Adipocyte (in vitro differentiated cells): ENCODE data around the gene ADAMTSL2.

Experiments used
- DNase-seq: peaks from one replicate; pipeline ENCODE4 v3.0.0-alpha.2; 2015; ENCODE audit warnings: low read depth
- H3K27me3 ChIP-seq: replicated peaks from 2 replicates; pipeline ENCODE4 v1.7.0; 2013; ENCODE audit warnings: mild to moderate bottlenecking, low read length, moderate library complexity; ENCODE audit not compliant: control insufficient read depth, insufficient read depth
- H3K36me3 ChIP-seq: 2 replicates; pipeline ENCODE4 v1.7.0; 2013; ENCODE audit warnings: low read length, mild to moderate bottlenecking, moderate library complexity; ENCODE audit not compliant: control insufficient read depth, insufficient read depth, severe bottlenecking
- H3K4me1 ChIP-seq: 2 replicates; pipeline ENCODE4 v1.7.0; 2013; ENCODE audit warnings: mild to moderate bottlenecking, low read length, moderate library complexity; ENCODE audit not compliant: control insufficient read depth, insufficient read depth
- H3K4me3 ChIP-seq: 2 replicates; pipeline ENCODE4 v1.7.0; 2013; ENCODE audit warnings: mild to moderate bottlenecking, low read length, moderate library complexity
- H3K9ac ChIP-seq: 2 replicates; pipeline ENCODE4 v1.7.0; 2013; ENCODE audit warnings: mild to moderate bottlenecking, low read length, moderate library complexity
- H3K9me3 ChIP-seq: 2 replicates; pipeline ENCODE4 v1.7.0; 2013; ENCODE audit warnings: mild to moderate bottlenecking, low read length, moderate library complexity; ENCODE audit not compliant: control insufficient read depth

The ADAMTSL2 gene

DNA sequence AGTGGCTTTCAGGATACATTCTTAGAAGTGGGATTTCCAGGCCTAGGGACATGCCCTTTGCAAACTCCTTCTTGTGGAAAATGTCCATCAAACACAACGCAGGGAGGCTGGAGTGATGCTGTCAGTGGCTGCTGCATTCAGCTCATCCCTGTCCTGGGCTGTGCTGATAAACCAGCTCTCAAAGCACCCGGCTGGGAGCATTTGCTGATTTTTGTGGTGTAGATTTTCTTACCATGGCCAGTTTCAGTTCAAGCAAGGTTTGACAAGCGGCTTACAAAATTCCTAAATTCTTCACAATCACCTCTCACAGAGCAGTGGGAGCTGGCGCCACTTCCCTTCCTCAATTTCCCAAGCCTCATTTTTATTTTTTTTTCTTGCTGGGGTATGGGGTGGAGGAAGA is 46.5 kb downstream of the ADAMTSL2 start:
- Histone ChIP-seq H3K4me3 (no peak overlapping the region), H3K36me3 (no peaks in the 10 kb centered on the region), H3K9ac (no peak overlapping the region), H3K4me1 (no peaks in the 10 kb centered on the region), H3K27me3 (peaks cover 69% of the 10 kb centered on the region), H3K9me3 (no peaks in the 10 kb centered on the region)
- DNase-seq, result no peak

DNA sequence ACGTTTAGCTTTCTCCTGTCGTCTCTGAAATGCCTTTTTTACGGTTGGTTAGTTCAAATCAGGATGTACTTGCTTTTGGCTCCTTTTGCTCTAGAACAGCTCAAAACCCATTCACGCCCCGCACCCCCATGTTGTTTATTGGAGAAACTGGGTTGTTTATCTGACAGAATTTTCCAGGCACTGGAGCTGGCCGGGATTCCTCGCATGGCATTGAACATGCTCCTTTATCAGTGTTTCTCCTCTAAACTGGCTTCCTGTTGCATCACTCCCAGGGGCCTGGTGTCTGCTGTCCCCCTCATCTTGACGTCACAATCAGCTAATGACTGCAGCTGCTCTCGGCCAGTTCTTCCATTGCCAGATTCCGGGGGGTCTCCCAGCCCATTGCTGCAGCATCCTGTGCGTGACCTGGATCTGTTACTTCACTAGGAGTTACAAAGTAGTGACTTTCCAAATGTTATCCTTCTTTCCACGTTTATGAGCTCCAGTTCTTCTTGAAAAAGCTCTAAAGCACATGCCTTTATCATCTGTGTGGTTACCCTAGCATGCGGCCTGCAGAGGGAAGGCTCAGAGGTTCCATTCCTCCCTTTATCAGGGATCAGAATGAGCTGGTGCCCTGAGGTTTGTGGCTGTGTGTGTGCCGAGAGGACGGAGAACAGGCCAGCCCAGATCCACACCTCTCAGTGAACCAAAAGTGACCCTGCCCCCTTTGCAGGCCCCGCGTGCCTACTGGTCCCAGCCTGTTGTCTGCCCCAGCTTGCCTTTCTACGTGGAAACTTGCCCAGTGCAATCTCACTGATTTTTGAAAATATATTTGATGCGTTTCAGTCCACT is 47.2 kb downstream of the ADAMTSL2 start:
- no peak for DNase-seq

DNA sequence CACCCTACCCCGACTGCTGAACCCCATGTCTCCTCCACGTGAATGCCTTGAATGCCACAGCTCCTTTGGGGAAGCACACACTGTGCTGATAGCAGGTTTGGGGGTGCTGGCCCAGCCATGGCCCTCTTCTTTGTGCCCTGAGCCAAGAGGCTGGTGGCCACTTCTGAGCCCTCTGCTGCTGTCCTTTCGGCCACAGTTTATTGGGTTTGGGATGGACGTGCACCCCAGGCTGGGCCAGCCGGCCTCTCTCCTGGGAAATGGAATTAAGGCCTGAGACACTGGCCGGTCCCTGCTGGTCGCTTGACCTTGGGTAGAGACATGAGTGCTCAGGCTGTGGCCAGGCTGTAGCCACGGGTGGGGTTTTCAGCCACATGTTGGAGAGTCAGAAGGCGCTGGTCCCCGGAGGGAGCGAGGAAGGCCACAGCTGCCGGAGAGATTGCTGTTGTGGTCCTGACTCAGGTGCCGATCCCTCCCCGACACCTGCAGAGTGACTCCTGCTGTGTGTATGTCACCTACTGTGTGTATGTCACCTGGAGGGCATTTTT is 48.1 kb downstream of the ADAMTSL2 start:
- H3K4me3 ChIP-seq, result no peak overlapping the region
- H3K9ac ChIP-seq, result no peak overlapping the region
- H3K4me1 ChIP-seq, result no peaks in the 10 kb centered on the region
- peaks cover 75% of the 10 kb centered on the region for H3K27me3 ChIP-seq
- no peaks in the 10 kb centered on the region for H3K9me3 ChIP-seq
- DNase-seq, result no peak
- H3K36me3 ChIP-seq, result no peaks in the 10 kb centered on the region

More for the DNA sequence above, 47.2 kb downstream of the ADAMTSL2 start:
- Histone ChIP-seq H3K4me3 (no peak overlapping the region), H3K9me3 (no peaks in the 10 kb centered on the region), H3K9ac (no peak overlapping the region), H3K36me3 (no peaks in the 10 kb centered on the region), H3K27me3 (peaks cover 70% of the 10 kb centered on the region), H3K4me1 (no peaks in the 10 kb centered on the region)

DNA sequence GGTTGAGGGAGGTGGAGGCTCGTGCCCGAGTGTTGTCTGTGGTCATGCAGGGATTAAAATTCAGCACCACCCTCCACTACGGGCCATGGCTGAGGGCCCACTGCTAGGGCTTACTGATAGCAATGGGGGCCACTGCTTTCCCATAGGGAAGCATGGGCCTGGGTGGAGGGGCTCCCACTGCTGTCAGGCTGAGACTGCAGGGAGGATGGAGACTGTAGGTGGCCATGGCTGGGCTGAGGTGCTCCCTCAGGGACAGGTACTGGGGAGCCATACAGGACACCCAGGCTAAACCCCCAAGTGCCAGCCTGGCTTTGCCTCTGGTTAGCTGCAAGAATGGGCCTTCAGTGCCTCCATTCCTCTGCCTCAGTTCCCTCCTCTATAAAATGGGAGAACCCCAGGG is 48.6 kb downstream of the ADAMTSL2 start:
- no peaks in the 10 kb centered on the region for H3K4me1 ChIP-seq
- H3K9ac ChIP-seq, result no peak overlapping the region
- peaks cover 71% of the 10 kb centered on the region for H3K27me3 ChIP-seq
- H3K9me3 ChIP-seq, result no peaks in the 10 kb centered on the region
- H3K36me3 ChIP-seq, result no peaks in the 10 kb centered on the region
- H3K4me3 ChIP-seq, result no peak overlapping the region
- no peak for DNase-seq

DNA sequence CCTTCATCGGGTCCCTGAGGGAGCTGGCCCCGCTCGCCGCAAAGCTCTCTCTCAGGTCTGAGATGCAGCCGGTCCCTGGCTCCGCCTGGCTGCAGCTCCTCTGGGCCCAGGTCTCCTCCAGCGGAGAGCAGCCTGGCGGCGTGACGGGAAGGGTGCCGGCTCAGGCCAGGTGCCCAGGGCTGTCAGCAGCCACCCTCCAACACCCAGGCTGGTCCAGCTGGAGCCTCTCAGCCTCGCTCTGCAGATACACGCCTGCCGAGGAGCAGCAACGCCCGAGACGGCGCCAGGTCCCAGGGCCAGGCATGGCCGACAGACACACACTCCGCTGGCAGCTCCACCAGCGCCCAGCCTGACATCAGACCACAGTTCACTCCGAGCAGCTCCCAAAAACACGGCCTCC is 49.1 kb downstream of the ADAMTSL2 start:
- no peak overlapping the region for H3K9ac ChIP-seq
- H3K36me3 ChIP-seq, result no peaks in the 10 kb centered on the region
- DNase-seq, result no peak
- H3K9me3 ChIP-seq, result no peaks in the 10 kb centered on the region
- no peaks in the 10 kb centered on the region for H3K4me1 ChIP-seq
- H3K4me3 ChIP-seq, result no peak overlapping the region
- H3K27me3 ChIP-seq, result peaks cover 70% of the 10 kb centered on the region

DNA sequence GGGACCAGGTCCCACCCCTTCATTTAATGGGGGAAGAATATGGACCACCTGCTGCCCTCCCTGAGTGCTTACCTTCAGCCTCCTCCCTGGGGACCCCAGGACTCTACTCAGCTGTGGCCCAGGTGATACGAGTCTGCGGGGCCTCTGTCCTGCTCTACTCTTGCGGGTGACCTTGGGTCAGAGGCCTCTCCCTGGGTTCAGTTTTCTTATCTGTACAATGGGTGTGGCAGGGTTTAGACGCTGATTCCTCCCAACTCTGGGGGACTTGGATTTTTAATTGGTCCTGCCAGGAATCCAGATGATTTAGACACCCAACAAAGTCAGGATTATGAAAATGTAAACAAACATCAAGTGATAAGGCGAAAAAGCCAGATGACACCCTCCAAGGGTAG is 49.7 kb downstream of the ADAMTSL2 start:
- no peak overlapping the region for H3K9ac ChIP-seq
- no peaks in the 10 kb centered on the region for H3K4me1 ChIP-seq
- H3K4me3 ChIP-seq, result no peak overlapping the region
- no peaks in the 10 kb centered on the region for H3K36me3 ChIP-seq
- DNase-seq, result no peak
- H3K9me3 ChIP-seq, result no peaks in the 10 kb centered on the region
- peaks cover 74% of the 10 kb centered on the region for H3K27me3 ChIP-seq

DNA sequence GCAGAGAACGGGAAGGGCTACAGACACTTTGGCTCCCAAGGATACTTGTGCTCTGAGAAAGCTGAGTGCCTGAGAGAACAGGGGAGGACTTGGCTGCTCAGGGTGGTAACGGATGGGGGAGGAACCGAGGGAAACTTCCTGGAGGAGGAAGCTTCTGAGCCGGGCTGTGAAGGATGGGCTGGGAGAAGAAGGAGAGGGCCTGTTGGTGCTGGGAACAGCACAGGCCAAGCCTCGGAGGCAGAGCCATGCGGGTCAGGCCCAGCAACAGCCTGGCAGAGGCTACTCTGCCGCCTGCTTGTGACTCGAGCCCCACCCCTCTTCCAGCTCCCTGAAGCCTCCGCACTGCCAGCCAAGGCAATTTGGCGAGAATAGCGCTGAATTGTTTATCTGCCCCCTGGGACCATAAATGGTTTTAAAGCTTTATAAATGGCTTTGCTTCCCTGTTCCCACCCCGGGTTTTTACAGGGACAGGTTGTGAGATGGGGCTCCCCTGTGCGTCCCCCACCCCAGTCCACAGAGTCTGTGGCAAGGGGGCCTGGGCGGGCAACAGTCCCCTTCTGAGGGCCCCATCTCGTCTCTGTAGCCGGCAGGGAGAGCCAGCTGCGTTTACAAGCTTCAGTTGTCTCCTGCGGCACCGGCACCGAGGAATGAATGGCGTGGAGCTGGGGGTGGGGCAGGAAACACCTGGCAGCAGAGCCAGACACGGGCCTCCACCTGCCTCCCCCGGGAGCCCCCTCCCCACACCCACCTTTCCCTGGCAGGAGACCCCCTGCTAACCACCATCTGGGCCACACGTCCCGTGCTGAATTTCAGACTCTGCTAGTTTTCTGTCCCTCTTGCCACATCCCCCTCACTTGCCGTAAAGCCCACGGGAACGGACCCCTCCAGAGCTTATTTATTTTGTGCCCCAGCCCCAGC is 50.3 kb downstream of the ADAMTSL2 start:
- no peaks in the 10 kb centered on the region for H3K9me3 ChIP-seq
- no peak overlapping the region for H3K4me3 ChIP-seq
- no peaks in the 10 kb centered on the region for H3K4me1 ChIP-seq
- H3K36me3 ChIP-seq, result no peaks in the 10 kb centered on the region
- no peak for DNase-seq
- peaks cover 80% of the 10 kb centered on the region for H3K27me3 ChIP-seq
- H3K9ac ChIP-seq, result no peak overlapping the region

DNA sequence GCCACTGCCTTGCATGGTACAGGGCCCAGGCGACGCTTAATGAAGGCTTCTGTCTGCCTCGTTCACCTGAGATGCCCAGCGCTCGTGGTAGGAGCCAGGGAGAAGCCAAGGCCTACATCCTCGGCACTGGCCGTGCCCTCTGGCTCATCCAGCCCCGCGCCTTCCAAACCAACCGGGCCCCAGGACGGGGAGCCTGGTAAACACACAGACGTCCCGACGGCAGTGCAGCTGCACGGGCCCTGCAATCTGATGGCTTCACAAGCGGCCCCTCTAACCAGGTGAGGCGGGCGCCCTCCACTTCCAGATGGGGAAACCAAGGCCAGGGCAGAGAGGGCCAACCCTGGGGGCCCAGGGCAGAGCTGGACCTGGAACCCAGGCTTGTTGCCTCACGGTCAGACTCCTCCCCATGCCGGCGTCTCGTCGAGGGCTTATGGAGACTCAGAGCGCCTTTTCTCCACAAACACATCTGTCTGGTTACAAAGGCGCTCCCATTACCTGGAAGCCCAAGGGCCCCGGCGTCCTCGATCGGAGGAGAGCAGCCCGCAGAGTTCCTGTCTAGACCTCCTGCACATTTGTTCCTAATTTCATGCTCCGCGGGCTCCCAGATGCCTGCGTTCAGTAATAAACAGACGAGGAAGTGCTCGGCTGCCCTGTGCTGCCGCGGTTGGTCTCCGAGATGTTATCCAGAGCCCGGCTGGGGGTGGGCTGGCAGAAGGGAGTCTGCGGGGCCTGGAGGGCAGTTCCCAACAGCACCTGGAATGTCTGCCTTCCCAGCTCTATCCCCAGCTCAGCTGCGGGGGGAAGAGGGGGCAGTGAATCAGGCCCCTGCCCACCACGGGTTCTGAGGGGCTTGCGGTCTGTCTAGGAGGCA is 51.2 kb downstream of the ADAMTSL2 start:
- H3K9ac ChIP-seq, result no peak overlapping the region
- DNase-seq, result peak; percentile 44
- no peaks in the 10 kb centered on the region for H3K9me3 ChIP-seq
- H3K4me3 ChIP-seq, result no peak overlapping the region
- H3K36me3 ChIP-seq, result no peaks in the 10 kb centered on the region
- peaks cover 79% of the 10 kb centered on the region for H3K27me3 ChIP-seq
- no peaks in the 10 kb centered on the region for H3K4me1 ChIP-seq

DNA sequence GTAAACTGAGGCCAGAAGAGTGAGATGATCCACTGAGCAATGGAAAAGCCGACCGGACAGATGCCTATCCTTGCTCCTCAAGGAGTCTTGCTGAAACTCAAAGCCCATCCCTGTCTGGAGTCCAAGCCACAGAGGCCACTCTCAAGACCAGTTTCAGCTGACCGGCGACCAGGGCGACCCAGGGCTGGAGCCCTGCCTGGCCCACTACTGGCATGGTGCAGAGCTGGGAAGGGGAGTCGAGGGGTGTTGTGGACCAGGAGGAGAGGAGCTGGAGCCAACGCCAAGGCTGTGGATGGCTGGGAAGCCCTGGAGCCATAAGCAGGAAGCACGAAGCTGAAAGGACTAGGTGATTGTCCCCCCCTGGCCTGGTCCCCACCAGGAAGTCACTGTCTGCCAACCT is 52.5 kb downstream of the ADAMTSL2 start:
- Histone ChIP-seq H3K9ac (no peak overlapping the region), H3K9me3 (no peaks in the 10 kb centered on the region), H3K4me1 (no peaks in the 10 kb centered on the region), H3K4me3 (no peak overlapping the region), H3K36me3 (no peaks in the 10 kb centered on the region), H3K27me3 (peaks cover 77% of the 10 kb centered on the region)
- DNase-seq, result no peak

DNA sequence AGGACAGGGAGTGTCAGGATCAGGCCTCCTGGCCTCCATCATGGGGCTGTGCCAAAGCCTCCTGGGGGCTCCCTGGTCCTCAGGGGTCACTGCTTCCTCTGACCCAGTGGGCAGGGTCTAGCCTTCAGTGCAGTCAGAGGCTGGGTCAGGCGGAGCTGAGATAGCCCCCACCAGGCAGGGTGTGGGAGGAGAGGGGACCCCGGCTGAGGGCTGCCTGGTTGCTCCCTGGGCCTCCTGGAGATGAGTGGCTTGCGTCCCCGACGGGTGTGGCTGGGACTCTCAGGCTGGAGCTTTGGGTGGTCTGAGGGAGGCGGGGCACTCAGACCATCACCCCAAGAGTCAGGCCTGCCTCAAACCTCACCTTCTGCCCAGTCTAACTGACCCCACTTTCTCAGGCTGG is 53.0 kb downstream of the ADAMTSL2 start:
- Histone ChIP-seq H3K36me3 (no peaks in the 10 kb centered on the region), H3K4me3 (no peak overlapping the region), H3K9ac (no peak overlapping the region), H3K4me1 (no peaks in the 10 kb centered on the region), H3K27me3 (peaks cover 77% of the 10 kb centered on the region), H3K9me3 (no peaks in the 10 kb centered on the region)
- no peak for DNase-seq
